ENCODE measurements around the gene ELMOD2. TPM values are rescaled to one million over a fixed set of nuclear protein-coding genes. Genes with fewer than 3 reads are reported as not detected.

Gene ELMOD2
- total RNA-seq, 1 experiment from 2014 or later, result 47.9 TPM

- H3K4me1 ChIP-seq (replicated peaks), result no peaks in the 10 kb centered on the region
- no peak overlapping the region for H3K27ac ChIP-seq
- H3K9me3 ChIP-seq (replicated peaks), result no peaks in the 10 kb centered on the region
- H3K4me3 ChIP-seq, result no peak overlapping the region
- DNase-seq (ENCODE audit: low read depth in 1 of 2, low spot score in 2 of 2), result no peak
- no peaks in the 10 kb centered on the region for H3K27me3 ChIP-seq (replicated peaks)
- H3K36me3 ChIP-seq, result no peaks in the 10 kb centered on the region; the same call in 1 of the 2 replicates
Measured at GRCh38 chr4:140556372-140557085, 32.6 kb downstream of the ELMOD2 start.

- H3K4me1 ChIP-seq (replicated peaks), result no peaks in the 10 kb centered on the region
- H3K27me3 ChIP-seq (replicated peaks), result 0 out of 2 replicates have a peak, but pooled peaks cover 2% of the 10 kb centered on the region
- H3K9me3 ChIP-seq (replicated peaks), result no peaks in the 10 kb centered on the region
Measured at GRCh38 chr4:140557831-140558435, 34.0 kb downstream of the ELMOD2 start.

GRCh38 chr4:140559696-140560095 is 35.7 kb downstream of the ELMOD2 start:
- Histone ChIP-seq H3K4me3 (no peak overlapping the region), H3K4me1 (replicated peaks) (no peaks in the 10 kb centered on the region), H3K9me3 (replicated peaks) (no peaks in the 10 kb centered on the region), H3K27ac (no peak overlapping the region), H3K36me3 (no peaks in the 10 kb centered on the region), H3K27me3 (replicated peaks) (peaks cover 9% of the 10 kb centered on the region)
- no peak for DNase-seq (ENCODE audit: low read depth in 1 of 2, low spot score in 2 of 2)

More at GRCh38 chr4:140557831-140558435, 34.0 kb downstream of the ELMOD2 start:
- H3K36me3 ChIP-seq, result no peaks in the 10 kb centered on the region
- no peak overlapping the region for H3K27ac ChIP-seq
- DNase-seq (ENCODE audit: low read depth in 1 of 2, low spot score in 2 of 2), result no peak
- no peak overlapping the region for H3K4me3 ChIP-seq

DNA sequence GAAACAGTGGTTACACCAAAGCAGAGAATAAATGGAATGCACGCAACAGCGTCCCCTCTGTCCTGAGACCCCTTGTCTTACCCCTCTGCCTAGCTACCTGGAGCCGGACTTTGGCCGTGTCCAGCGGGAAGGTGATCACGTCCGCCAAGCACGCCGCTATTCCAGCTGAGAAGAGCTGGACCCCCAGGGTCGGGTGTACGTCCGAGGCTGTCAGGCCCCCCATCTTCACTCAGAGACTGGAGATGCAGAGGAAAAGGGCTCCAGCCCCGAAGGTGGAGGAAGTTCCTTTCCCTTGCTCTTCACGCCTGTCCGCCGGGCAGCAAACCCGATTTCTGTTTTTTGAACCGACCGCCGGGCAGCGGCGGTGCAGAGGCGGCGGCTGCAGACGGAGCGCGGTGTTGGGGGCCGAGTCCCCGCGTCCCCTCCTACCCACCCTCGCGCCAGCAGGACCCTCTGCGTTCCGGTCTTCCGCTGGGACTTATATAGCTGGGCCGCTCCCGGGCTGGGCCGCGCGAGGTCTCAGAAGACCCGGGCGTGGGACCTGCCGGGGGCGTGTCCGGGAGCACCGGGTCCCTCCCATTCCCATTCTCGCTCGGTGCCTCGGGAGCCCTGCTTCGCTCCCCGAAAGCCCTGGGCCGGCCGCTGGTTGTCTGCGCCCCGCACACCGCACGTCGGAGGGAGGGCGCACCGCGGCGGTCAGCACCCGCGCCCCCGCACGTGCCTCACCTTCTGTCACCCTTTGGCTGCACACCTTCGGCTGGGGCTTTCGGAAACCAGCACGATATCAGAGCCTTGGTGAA is 44.7 kb downstream of the ELMOD2 start, which contains the start of gene UCP1:
TSS of gene UCP1 (minus strand) at position 455 of the 800 bp plus-strand sequence. CDS start at position 223, 232 bp downstream.
- Histone ChIP-seq H3K27me3 (replicated peaks) (peaks cover 66% of the 10 kb centered on the region), H3K27ac (no peak within 1 kb of the TSS), H3K4me1 (replicated peaks) (peaks cover 9% of the 10 kb centered on the region), H3K36me3 (no peaks in the 10 kb centered on the region), H3K9me3 (replicated peaks) (no peaks in the 10 kb centered on the region), H3K4me3 (no peak within 1 kb of the TSS)
- no peak for DNase-seq (ENCODE audit: low read depth in 1 of 2, low spot score in 2 of 2)

- Histone ChIP-seq H3K4me3 (no peak overlapping the region), H3K27me3 (replicated peaks) (peaks cover 66% of the 10 kb centered on the region), H3K4me1 (replicated peaks) (peaks cover 9% of the 10 kb centered on the region), H3K36me3 (no peaks in the 10 kb centered on the region), H3K27ac (no peak overlapping the region), H3K9me3 (replicated peaks) (no peaks in the 10 kb centered on the region)
- no peak for DNase-seq (ENCODE audit: low read depth in 1 of 2, low spot score in 2 of 2)
Measured at GRCh38 chr4:140569307-140569638, 45.3 kb downstream of the ELMOD2 start.

DNA sequence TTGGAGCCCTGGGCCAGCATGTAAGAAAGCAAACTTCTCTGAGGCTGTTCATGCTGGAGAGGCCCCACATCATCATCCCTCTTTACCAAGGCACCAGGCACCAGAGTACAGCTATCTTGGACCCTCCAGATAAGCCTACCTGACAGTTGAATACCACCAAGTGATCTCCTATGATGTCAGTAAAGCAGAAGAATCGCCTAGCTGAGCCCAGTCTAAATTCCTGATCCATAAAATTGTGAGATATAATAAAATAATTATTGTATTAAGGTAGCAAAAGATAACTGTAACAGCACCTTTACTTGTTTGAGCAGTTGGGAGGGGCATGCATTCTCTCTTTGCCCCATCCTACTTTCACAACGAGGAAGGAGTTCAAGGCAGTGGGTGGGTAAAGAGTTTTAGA is 47.7 kb downstream of the ELMOD2 start:
- no peak overlapping the region for H3K4me3 ChIP-seq
- H3K27ac ChIP-seq, result no peak overlapping the region
- H3K27me3 ChIP-seq (replicated peaks), result peaks cover 47% of the 10 kb centered on the region
- H3K4me1 ChIP-seq (replicated peaks), result peaks cover 9% of the 10 kb centered on the region
- no peaks in the 10 kb centered on the region for H3K36me3 ChIP-seq
- no peaks in the 10 kb centered on the region for H3K9me3 ChIP-seq (replicated peaks)
- DNase-seq (ENCODE audit: low read depth in 1 of 2, low spot score in 2 of 2), result no peak

DNA sequence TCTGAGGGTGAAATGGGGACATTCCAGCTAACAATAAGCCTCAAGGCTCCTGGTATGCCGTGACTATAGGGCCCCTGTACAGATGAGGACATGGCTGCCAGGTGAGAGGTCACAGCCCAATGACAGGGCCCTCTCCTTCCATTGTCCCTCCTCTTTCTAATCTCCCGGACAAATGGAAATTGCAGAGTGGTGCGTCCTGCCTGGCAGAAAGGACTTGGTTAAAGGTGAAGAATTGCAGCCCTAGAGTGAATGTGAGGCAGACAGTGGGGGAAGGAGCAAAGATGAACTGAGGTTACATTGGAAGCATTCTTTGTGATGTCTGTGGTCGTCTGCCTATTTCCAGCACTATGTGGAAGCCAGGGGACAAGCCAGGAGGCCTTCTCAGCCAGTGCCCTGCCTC is 51.5 kb downstream of the ELMOD2 start:
- Histone ChIP-seq H3K27me3 (replicated peaks) (peaks cover 24% of the 10 kb centered on the region), H3K9me3 (replicated peaks) (no peaks in the 10 kb centered on the region), H3K36me3 (no peaks in the 10 kb centered on the region), H3K27ac (no peak overlapping the region), H3K4me1 (replicated peaks) (no peaks in the 10 kb centered on the region), H3K4me3 (no peak overlapping the region)
- DNase-seq (ENCODE audit: low read depth in 1 of 2, low spot score in 2 of 2), result no peak

GRCh38 chr4:140579278-140579677 is 55.3 kb downstream of the ELMOD2 start:
- H3K36me3 ChIP-seq, result no peaks in the 10 kb centered on the region
- DNase-seq (ENCODE audit: low read depth in 1 of 2, low spot score in 2 of 2), result no peak
- H3K9me3 ChIP-seq (replicated peaks), result no peaks in the 10 kb centered on the region
- no peaks in the 10 kb centered on the region for H3K4me1 ChIP-seq (replicated peaks)
- H3K4me3 ChIP-seq, result no peak overlapping the region
- H3K27me3 ChIP-seq (replicated peaks), result peaks cover 18% of the 10 kb centered on the region; the same call in 1 of the 2 replicates
- no peak overlapping the region for H3K27ac ChIP-seq

DNA sequence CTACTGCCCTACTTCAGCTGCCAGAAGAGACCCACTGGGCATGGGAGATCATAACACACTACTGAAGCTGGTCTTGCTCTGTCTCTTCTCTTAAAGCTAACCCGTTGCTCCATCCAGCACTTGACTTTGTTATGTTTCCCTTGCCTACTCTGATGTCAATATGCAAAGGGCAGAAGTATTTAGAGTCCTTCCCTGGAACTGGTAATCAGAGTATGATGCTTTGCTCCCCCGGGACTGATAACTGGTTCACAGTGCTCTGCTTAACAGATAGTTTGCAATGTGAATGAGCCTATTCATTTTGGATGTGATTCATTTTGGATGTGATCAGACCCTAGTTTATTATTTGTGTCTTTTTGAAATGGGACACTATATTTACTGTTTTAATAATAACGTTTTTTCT is 57.1 kb downstream of the ELMOD2 start:
- DNase-seq (ENCODE audit: low read depth in 1 of 2, low spot score in 2 of 2), result no peak
- H3K4me1 ChIP-seq (replicated peaks), result no peaks in the 10 kb centered on the region
- no peak overlapping the region for H3K4me3 ChIP-seq
- H3K9me3 ChIP-seq (replicated peaks), result no peaks in the 10 kb centered on the region
- H3K36me3 ChIP-seq, result no peaks in the 10 kb centered on the region
- no peak overlapping the region for H3K27ac ChIP-seq
- H3K27me3 ChIP-seq (replicated peaks), result 0 out of 2 replicates have a peak, but pooled peaks cover 14% of the 10 kb centered on the region

- H3K9me3 ChIP-seq (replicated peaks), result no peaks in the 10 kb centered on the region
- H3K4me3 ChIP-seq, result no peak overlapping the region
- H3K36me3 ChIP-seq, result no peaks in the 10 kb centered on the region
- no peak overlapping the region for H3K27ac ChIP-seq
- H3K27me3 ChIP-seq (replicated peaks), result peaks cover 8% of the 10 kb centered on the region; the same call in 1 of the 2 replicates
- no peak for DNase-seq (ENCODE audit: low read depth in 1 of 2, low spot score in 2 of 2)
- no peaks in the 10 kb centered on the region for H3K4me1 ChIP-seq (replicated peaks)
Measured at GRCh38 chr4:140584439-140584838, 60.5 kb downstream of the ELMOD2 start.

- Histone ChIP-seq H3K4me1 (replicated peaks) (no peaks in the 10 kb centered on the region), H3K27ac (no peak overlapping the region), H3K36me3 (no peaks in the 10 kb centered on the region), H3K9me3 (replicated peaks) (no peaks in the 10 kb centered on the region), H3K27me3 (replicated peaks) (0 out of 2 replicates have a peak, but pooled peaks cover 8% of the 10 kb centered on the region), H3K4me3 (no peak overlapping the region)
- DNase-seq (ENCODE audit: low read depth in 1 of 2, low spot score in 2 of 2), result no peak
Measured at GRCh38 chr4:140595065-140595464, 71.1 kb downstream of the ELMOD2 start.

DNA sequence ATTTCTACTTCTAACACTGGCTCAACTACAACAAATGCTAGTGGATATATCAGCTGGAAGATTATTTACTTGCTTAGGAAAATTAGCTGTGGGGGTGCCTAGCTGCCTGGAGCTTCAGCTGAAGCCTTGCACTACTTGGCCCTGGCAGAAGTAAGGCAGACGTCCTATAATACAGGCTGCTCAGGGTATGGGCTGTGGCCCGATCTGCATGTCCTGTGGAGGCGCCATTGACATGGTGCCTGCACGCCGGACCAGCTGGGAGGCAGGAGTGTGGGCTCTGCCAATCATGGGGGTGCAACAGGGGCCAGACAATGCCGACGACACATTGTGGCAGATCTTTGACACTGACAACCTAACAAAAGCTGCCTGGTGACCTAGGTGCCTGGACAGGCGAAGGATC is 76.4 kb downstream of the ELMOD2 start:
- DNase-seq (ENCODE audit: low read depth in 1 of 2, low spot score in 2 of 2), result no peak
- Histone ChIP-seq H3K36me3 (no peaks in the 10 kb centered on the region), H3K4me3 (no peak overlapping the region), H3K27me3 (replicated peaks) (0 out of 2 replicates have a peak, but pooled peaks cover 4% of the 10 kb centered on the region), H3K27ac (no peak overlapping the region), H3K9me3 (replicated peaks) (no peaks in the 10 kb centered on the region), H3K4me1 (replicated peaks) (no peaks in the 10 kb centered on the region)

DNA sequence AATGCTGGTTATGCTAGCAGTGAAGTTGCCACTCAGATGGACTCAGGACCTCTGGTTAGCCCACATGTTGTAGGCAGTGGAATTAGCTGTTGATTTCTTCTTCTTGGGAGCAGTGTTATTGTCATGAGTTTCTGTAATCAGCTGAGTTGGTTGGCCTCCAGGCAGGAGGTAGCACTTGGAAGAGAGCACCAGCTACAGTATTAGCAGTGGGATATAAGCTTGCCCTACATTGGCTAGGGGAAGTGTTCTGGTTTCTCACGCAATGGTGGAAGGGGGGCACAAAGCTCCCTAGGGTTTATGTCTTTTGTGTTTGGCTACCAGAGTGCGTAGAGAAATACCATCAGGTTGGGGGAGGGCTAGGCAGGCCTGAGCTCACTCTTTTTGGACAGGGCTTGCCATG is 78.7 kb downstream of the ELMOD2 start:
- Histone ChIP-seq H3K4me3 (no peak overlapping the region), H3K27me3 (replicated peaks) (0 out of 2 replicates have a peak, but pooled peaks cover 4% of the 10 kb centered on the region), H3K36me3 (no peaks in the 10 kb centered on the region), H3K27ac (no peak overlapping the region), H3K4me1 (replicated peaks) (no peaks in the 10 kb centered on the region), H3K9me3 (replicated peaks) (no peaks in the 10 kb centered on the region)
- DNase-seq (ENCODE audit: low read depth in 1 of 2, low spot score in 2 of 2), result no peak

DNA sequence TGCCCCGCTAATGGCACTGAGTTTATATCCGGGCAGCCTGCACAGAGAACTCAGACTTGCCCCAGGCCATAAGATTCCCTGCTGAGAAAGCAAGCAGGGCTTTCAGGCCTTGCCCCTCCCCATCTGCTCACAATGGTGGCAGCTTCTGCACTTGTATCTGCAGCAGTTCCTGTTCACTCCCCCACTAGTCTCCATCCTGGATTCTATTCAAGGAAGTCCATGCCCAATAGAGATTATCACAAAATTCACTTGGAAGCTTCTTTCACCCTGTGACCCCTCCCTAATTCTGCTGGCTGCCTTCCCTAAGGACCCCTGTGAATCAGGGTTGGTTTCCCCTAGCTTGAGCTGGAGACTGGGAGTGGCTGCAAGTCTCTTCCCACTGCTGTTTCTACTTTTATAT is 79.3 kb downstream of the ELMOD2 start:
- DNase-seq (ENCODE audit: low read depth in 1 of 2, low spot score in 2 of 2), result no peak
- Histone ChIP-seq H3K36me3 (no peaks in the 10 kb centered on the region), H3K27me3 (replicated peaks) (0 out of 2 replicates have a peak, but pooled peaks cover 4% of the 10 kb centered on the region), H3K4me3 (no peak overlapping the region), H3K27ac (no peak overlapping the region), H3K9me3 (replicated peaks) (no peaks in the 10 kb centered on the region), H3K4me1 (replicated peaks) (no peaks in the 10 kb centered on the region)
